ENCODE data around the gene SAP30L.
A peak's percentile ranks its signal among the peaks of the same experiment; 100 is the strongest.

The SAP30L gene

GRCh38 chr5:154403234-154403633 lies 42.6 kb upstream of the SAP30L start:
- no peak for DNase-seq (ENCODE audit: low spot score)
- TF ChIP-seq, protein P1, sequence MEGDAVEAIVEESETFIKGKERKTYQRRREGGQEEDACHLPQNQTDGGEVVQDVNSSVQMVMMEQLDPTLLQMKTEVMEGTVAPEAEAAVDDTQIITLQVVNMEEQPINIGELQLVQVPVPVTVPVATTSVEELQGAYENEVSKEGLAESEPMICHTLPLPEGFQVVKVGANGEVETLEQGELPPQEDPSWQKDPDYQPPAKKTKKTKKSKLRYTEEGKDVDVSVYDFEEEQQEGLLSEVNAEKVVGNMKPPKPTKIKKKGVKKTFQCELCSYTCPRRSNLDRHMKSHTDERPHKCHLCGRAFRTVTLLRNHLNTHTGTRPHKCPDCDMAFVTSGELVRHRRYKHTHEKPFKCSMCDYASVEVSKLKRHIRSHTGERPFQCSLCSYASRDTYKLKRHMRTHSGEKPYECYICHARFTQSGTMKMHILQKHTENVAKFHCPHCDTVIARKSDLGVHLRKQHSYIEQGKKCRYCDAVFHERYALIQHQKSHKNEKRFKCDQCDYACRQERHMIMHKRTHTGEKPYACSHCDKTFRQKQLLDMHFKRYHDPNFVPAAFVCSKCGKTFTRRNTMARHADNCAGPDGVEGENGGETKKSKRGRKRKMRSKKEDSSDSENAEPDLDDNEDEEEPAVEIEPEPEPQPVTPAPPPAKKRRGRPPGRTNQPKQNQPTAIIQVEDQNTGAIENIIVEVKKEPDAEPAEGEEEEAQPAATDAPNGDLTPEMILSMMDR (IDR thresholded peaks at IDR 0.05; ENCODE audit: extremely low read depth, missing control alignments) = no peak

DNA sequence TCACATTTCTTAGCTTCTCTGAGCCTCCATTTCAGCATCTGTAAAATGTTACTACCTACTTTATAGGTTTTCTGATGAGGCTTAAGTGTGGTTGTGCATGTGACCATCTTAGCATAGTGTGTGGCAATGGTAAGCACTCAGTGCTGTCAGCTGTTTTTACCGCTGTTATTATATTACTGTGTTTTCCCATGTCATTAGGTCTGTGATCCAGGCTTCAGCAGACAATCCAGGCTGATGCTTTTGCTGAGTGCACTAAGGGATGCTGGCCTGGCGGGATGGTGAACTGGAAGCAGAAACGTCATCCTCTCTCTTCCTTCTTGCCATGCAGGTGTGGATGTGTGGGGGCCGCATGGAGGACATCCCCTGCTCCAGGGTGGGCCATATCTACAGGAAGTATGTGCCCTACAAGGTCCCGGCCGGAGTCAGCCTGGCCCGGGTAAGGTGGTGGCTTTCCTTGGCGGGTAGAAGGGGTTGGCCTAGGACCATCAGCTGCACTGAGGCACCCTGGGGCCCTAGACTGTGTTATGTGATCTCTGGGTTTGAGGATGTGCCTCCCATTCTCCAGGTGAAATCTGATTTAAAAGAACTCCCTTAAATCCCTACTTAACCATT lies 41.9 kb upstream of the SAP30L start:
- no peak for DNase-seq (ENCODE audit: low spot score)
- TF ChIP-seq, protein P1 (IDR thresholded peaks at IDR 0.05; ENCODE audit: extremely low read depth, missing control alignments) = no peak

DNA sequence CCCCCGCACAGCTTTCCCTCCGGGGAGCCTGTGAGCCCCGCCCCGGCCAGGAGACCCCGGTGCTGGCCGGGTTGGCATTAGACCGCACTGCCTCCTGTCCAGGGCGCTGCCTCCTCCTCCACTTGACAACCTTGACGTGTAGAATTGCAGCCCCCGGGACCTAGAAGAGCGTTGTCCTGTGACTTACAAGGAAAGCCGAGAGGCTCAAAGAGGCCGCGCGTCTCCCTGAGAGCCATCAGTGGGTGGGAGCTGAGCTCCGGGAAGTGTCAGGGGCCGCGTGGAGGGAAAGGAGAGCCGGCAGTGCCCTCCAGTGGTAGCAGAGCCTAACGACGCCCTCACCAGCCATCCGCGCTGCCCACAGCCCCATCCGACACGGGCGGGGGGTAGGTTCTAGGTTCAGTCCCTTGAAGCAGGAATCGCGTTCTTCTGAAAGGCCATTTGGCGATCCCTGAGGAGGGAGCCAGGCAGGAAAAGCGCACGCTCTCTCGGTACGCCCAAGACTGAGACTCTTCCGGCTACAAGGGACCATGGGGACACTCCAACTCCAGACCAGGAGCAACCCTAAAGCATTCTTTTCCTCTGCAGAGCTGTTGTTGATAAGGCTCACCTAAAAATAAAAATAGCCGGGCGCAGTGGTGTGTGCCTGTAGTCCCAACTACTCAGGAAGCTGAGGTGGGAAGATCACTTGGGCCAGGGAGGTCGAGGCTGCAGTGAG lies 40.6 kb upstream of the SAP30L start:
- peak; percentile 83 for DNase-seq (ENCODE audit: low spot score)
- TF ChIP-seq, protein P1 (IDR thresholded peaks at IDR 0.05; ENCODE audit: extremely low read depth, missing control alignments) = peak; percentile 79

DNA sequence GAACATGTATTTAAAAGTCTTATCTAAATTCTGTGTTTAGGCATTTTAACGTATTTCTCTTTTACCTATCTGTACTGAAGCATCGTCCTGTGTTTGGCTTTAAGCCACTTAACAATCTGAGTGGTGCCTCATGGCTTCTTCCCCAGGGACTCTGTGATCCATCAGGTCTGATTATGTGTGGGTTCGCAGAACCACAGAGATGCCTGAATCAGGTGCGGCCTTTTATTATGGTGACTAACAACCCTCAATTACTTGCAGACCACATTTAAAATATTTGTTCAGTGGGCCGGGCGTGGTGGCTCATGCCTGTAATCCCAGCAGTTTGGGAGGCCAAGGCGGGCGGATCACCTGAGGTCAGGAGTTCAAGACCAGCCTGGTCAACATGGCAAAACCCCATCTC lies 39.6 kb upstream of the SAP30L start:
- TF ChIP-seq, protein P1 (IDR thresholded peaks at IDR 0.05; ENCODE audit: extremely low read depth, missing control alignments) = no peak
- DNase-seq (ENCODE audit: low spot score) = no peak

DNA sequence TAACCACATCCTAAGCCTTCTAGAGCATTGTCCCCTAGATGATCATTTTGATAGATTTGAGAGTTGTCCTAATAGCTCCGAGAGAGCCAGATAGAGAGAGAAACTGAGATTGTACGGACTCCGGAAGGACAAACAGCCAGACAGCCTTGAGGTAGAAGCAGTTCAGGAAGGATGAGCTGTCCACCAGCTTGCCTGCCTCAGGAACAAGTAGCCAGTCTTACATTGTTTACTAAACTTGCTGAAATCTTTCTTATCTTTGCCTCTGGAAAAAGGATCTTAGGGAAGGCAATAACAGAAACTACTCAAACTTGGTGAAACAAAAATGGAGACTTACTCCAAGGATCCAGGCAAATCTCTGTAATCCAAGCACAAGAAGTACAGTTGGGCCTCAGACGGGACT lies 39.0 kb upstream of the SAP30L start:
- no peak for DNase-seq (ENCODE audit: low spot score)
- TF ChIP-seq, protein P1 (IDR thresholded peaks at IDR 0.05; ENCODE audit: extremely low read depth, missing control alignments) = no peak

- DNase-seq (ENCODE audit: low spot score) = no peak
- TF ChIP-seq, protein P1 (IDR thresholded peaks at IDR 0.05; ENCODE audit: extremely low read depth, missing control alignments) = no peak
These were observed 37.0 kb upstream of the SAP30L start for GRCh38 chr5:154408811-154409210.

DNA sequence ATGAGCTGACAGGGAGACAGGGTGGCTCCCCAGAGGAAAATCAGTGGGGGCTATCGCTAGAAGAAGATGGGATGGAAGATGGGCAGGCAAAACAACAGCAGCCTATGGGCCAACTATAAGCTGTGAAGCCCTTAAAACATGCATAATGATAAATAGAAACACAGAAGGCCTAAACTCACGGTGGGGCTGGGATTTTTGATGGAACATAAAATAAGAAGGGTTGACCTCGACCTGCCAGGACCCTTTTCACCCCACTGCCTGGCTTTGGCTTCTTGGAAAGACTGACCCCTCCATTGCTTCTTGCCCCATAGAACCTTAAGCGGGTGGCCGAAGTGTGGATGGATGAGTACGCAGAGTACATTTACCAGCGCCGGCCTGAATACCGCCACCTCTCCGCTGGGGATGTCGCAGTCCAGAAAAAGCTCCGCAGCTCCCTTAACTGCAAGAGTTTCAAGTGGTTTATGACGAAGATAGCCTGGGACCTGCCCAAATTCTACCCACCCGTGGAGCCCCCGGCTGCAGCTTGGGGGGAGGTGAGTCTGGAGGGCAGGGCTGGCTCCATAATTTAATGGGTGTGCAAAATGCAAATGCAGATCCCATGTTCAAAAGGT lies 36.5 kb upstream of the SAP30L start:
- TF ChIP-seq, protein P1 (IDR thresholded peaks at IDR 0.05; ENCODE audit: extremely low read depth, missing control alignments) = no peak
- DNase-seq (ENCODE audit: low spot score) = no peak

Data from GM20000 (cell line).